Neuronal stem cell (in vitro differentiated cells): ENCODE data around the gene KCNK5.
A peak's percentile ranks its signal among the peaks of the same experiment; 100 is the strongest.

Experiments
- DNase-seq: peaks from one replicate; pipeline ENCODE4 v3.0.0-alpha.2; 2013; ENCODE audit warnings: low spot score
- H2AFZ ChIP-seq: one replicate; pipeline ENCODE4 v1.6.1; 2013; ENCODE audit warnings: mild to moderate bottlenecking, low read length, inconsistent platforms
- H2AK5ac ChIP-seq: 2 replicates; pipeline ENCODE4 v1.6.1; 2013; ENCODE audit warnings: low read depth, mild to moderate bottlenecking, inconsistent platforms, low read length, moderate library complexity, mixed read lengths
- H2BK120ac ChIP-seq: 2 replicates; pipeline ENCODE4 v1.6.1; 2013; ENCODE audit warnings: low read depth, mild to moderate bottlenecking, inconsistent platforms, low read length, moderate library complexity, mixed read lengths
- H2BK12ac ChIP-seq: one replicate; pipeline ENCODE4 v1.6.1; 2013; ENCODE audit warnings: low read length, inconsistent platforms
- H2BK15ac ChIP-seq: 2 replicates; pipeline ENCODE4 v1.6.1; 2013; ENCODE audit warnings: mild to moderate bottlenecking, low read length, inconsistent platforms, mixed read lengths
- H2BK5ac ChIP-seq: one replicate; pipeline ENCODE4 v1.6.1; 2013; ENCODE audit warnings: inconsistent platforms, mild to moderate bottlenecking, low read length, moderate library complexity
- H3K14ac ChIP-seq: one replicate; pipeline ENCODE4 v1.6.1; 2013; ENCODE audit warnings: low read length, inconsistent platforms
- H3K18ac ChIP-seq: 2 replicates; pipeline ENCODE4 v1.6.1; 2013; ENCODE audit warnings: low read length, inconsistent platforms
- H3K23ac ChIP-seq: 2 replicates; pipeline ENCODE4 v1.6.1; 2013; ENCODE audit warnings: low read depth, mild to moderate bottlenecking, mixed read lengths, low read length, inconsistent platforms; ENCODE audit not compliant: poor library complexity
- H3K27ac ChIP-seq: replicated peaks from 3 replicates; pipeline ENCODE4 v1.5.1; 2013; ENCODE audit warnings: low read length, inconsistent platforms
- H3K27me3 ChIP-seq, 3 experiments: 2 replicates each; pipeline ENCODE4 v1.6.1; 2013; ENCODE audit warnings: low read length in 3 of 3, mild to moderate bottlenecking in 2 of 3, inconsistent platforms in 1 of 3, low read depth in 1 of 3, mixed read lengths in 1 of 3, moderate library complexity in 1 of 3; ENCODE audit not compliant: control insufficient read depth in 3 of 3, insufficient read depth in 3 of 3
- H3K36me3 ChIP-seq, 2 donors: replicated peaks in 1 of 2; 2 replicates each; pipeline ENCODE4 v1.6.1; 2013; ENCODE audit warnings: low read length in 2 of 2; ENCODE audit not compliant: control insufficient read depth in 2 of 2, insufficient read depth in 2 of 2
- H3K4ac ChIP-seq: 2 replicates; pipeline ENCODE4 v1.6.1; 2013; ENCODE audit warnings: inconsistent platforms, mild to moderate bottlenecking, low read length, moderate library complexity
- H3K4me1 ChIP-seq, 2 donors: 1 replicate in 1 of 2; 2 replicates in 1 of 2; pipeline ENCODE4 v1.6.1; 2013; ENCODE audit warnings: low read length in 2 of 2, low read depth in 1 of 2; ENCODE audit not compliant: control insufficient read depth in 2 of 2, insufficient read depth in 1 of 2
- H3K4me2 ChIP-seq: one replicate; pipeline ENCODE4 v1.6.1; 2013; ENCODE audit warnings: mild to moderate bottlenecking, low read length, inconsistent platforms; ENCODE audit not compliant: insufficient read depth, poor library complexity, severe bottlenecking
- H3K4me3 ChIP-seq, 2 donors: 2 replicates each; pipeline ENCODE4 v1.5.1; 2013; ENCODE audit warnings: low read length in 2 of 2, mild to moderate bottlenecking in 2 of 2, inconsistent platforms in 1 of 2, moderate library complexity in 1 of 2
- H3K79me1 ChIP-seq: one replicate; pipeline ENCODE4 v1.6.1; 2013; ENCODE audit warnings: low read depth, mild to moderate bottlenecking, inconsistent platforms, low read length, moderate library complexity
- H3K9ac ChIP-seq: one replicate; pipeline ENCODE4 v1.6.1; 2013; ENCODE audit warnings: mild to moderate bottlenecking, low read depth, low read length, inconsistent platforms; ENCODE audit not compliant: poor library complexity
- H3K9me3 ChIP-seq, 2 donors: replicated peaks in 1 of 2; 2 replicates each; pipeline versions ENCODE3 to v1.6.1; 2013; ENCODE audit warnings: low read length in 2 of 2, mild to moderate bottlenecking in 2 of 2, inconsistent platforms in 1 of 2, low read depth in 1 of 2, mixed read lengths in 1 of 2, moderate library complexity in 1 of 2; ENCODE audit not compliant: control insufficient read depth in 2 of 2, insufficient read depth in 1 of 2
- H4K8ac ChIP-seq: one replicate; pipeline ENCODE4 v1.6.1; 2013; ENCODE audit warnings: low read depth, mild to moderate bottlenecking, inconsistent platforms, low read length, moderate library complexity
- H4K91ac ChIP-seq: one replicate; pipeline ENCODE4 v1.6.1; 2013; ENCODE audit warnings: low read length, low read depth, mild to moderate bottlenecking, inconsistent platforms; ENCODE audit not compliant: poor library complexity
- WGBS, 2 donors: extraction: QIAGEN DNeasy Blood & Tissue Kit; methylation state at CpG; one replicate each; pipeline ENCODE4 v1.1.7; 2013; ENCODE audit warnings: missing lambda C conversion rate in 2 of 2, mixed read lengths in 1 of 2; ENCODE audit not compliant: insufficient read length in 2 of 2, insufficient replicate concordance in 1 of 2; ENCODE audit errors: extremely low coverage in 2 of 2; 5-methylcytosine and 5-hydroxymethylcytosine counted together

KCNK5 gene

DNA sequence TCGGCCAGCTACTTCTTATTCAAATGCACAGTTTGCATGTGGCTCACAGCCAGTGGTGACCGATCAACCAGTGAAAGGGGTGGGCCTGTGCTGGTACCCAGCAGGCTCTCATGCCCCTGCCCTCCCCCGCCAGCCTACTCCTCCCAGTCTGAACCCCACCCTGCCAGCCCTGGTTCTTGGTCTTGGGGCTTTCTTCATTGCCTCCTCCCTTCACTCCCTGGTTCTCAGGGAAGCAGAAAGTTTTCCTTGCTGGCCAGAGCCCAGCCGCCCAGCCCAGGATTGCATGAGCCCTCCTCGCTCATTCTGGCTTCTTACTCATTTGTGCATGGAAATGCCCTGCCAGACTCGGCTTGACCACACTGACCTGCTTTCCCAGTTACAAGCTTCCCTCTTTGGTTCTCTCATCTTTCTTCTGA lies 44.1 kb upstream of the KCNK5 start:
- Histone ChIP-seq H2AK5ac (peak overlapping the region; percentile 17), H4K8ac (no peak overlapping the region), H3K4ac (no peak overlapping the region), H3K4me3 (no peak overlapping the region), H2BK5ac (no peak overlapping the region), H3K18ac (no peak overlapping the region), H2BK12ac (no peak overlapping the region), H3K27me3 (peaks cover 0 to 7% (median 0%) of the 10 kb centered on the region in 3 experiments), H3K36me3 (no peaks in the 10 kb centered on the region), H3K4me2 (no peak overlapping the region), H2BK15ac (no peak overlapping the region), H3K79me1 (no peaks in the 10 kb centered on the region), H3K14ac (peak overlapping the region; percentile 23), H3K9ac (no peak overlapping the region), H3K27ac (no peak overlapping the region), H4K91ac (no peak overlapping the region), H3K23ac (no peak overlapping the region), H3K4me1 (peaks cover 0 to 2% of the 10 kb centered on the region in 2 donors), H2AFZ (no peak overlapping the region), H2BK120ac (peak overlapping the region; percentile 56), H3K9me3 (no peaks in the 10 kb centered on the region)
- WGBS, 2 donors, result no CpG with 5 or more reads among the region's 6 CpGs
- no peak for DNase-seq

GRCh38 chr6:39269961-39270360 lies 40.7 kb upstream of the KCNK5 start:
- Histone ChIP-seq H2BK15ac (no peak overlapping the region), H3K18ac (no peak overlapping the region), H3K4me1 (peaks cover 0 to 2% of the 10 kb centered on the region in 2 donors), H3K4me3 (no peak overlapping the region), H3K9ac (no peak overlapping the region), H3K23ac (no peak overlapping the region), H3K9me3 (no peaks in the 10 kb centered on the region), H3K79me1 (no peaks in the 10 kb centered on the region), H4K91ac (no peak overlapping the region), H3K14ac (no peak overlapping the region), H2BK120ac (no peak overlapping the region), H2AK5ac (no peak overlapping the region), H3K27ac (no peak overlapping the region), H3K4me2 (no peak overlapping the region), H2BK12ac (no peak overlapping the region), H2AFZ (no peak overlapping the region), H3K36me3 (no peaks in the 10 kb centered on the region), H2BK5ac (no peak overlapping the region), H3K4ac (no peak overlapping the region), H4K8ac (no peak overlapping the region), H3K27me3 (peaks cover 0 to 3% (median 0%) of the 10 kb centered on the region in 3 experiments)
- DNase-seq, result no peak
- WGBS, 2 donors, result no CpG with 5 or more reads among the region's 1 CpG

GRCh38 chr6:39268721-39269120 lies 39.4 kb upstream of the KCNK5 start:
- Histone ChIP-seq H4K8ac (no peak overlapping the region), H3K23ac (no peak overlapping the region), H2BK15ac (no peak overlapping the region), H2BK12ac (no peak overlapping the region), H2BK120ac (no peak overlapping the region), H3K4ac (no peak overlapping the region), H3K27me3 (peaks cover 0 to 3% (median 0%) of the 10 kb centered on the region in 3 experiments), H2BK5ac (no peak overlapping the region), H3K36me3 (no peaks in the 10 kb centered on the region), H4K91ac (no peak overlapping the region), H3K18ac (no peak overlapping the region), H2AFZ (no peak overlapping the region), H2AK5ac (no peak overlapping the region), H3K14ac (no peak overlapping the region), H3K4me2 (no peak overlapping the region), H3K4me1 (peaks cover 0 to 2% of the 10 kb centered on the region in 2 donors), H3K9ac (no peak overlapping the region), H3K4me3 (no peak overlapping the region), H3K9me3 (no peaks in the 10 kb centered on the region), H3K79me1 (no peaks in the 10 kb centered on the region), H3K27ac (no peak overlapping the region)
- DNase-seq, result no peak
- WGBS, 2 donors, result no CpG with 5 or more reads among the region's 3 CpGs

DNA sequence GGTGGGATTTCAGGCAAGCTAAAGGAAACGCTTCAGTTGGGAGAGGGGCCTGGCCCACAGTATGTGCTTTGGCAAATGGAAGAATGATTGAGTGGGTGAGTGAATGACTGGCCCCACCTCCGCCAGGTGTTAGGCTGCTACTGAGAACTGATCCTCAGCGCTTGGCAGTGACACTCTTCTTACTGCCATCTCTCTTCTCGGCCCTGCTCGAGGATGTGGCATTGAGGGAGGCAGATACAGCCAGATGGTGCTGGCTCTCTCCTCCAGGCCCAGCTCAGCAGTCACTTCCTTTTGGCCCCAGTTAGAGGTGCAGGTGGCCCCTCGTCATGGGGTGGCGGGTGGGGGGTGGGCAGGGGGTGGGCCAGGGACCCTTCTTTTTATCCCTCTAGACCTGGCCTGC lies 38.9 kb upstream of the KCNK5 start:
- Histone ChIP-seq H3K4me1 (peaks cover 0 to 2% of the 10 kb centered on the region in 2 donors), H2BK120ac (no peak overlapping the region), H2BK12ac (no peak overlapping the region), H3K4ac (no peak overlapping the region), H3K79me1 (no peaks in the 10 kb centered on the region), H3K9ac (no peak overlapping the region), H3K36me3 (no peaks in the 10 kb centered on the region), H3K4me2 (no peak overlapping the region), H3K14ac (no peak overlapping the region), H3K4me3 (no peak overlapping the region), H3K27me3 (peaks cover 0 to 3% (median 0%) of the 10 kb centered on the region in 3 experiments), H3K18ac (no peak overlapping the region), H2AK5ac (no peak overlapping the region), H3K23ac (no peak overlapping the region), H3K27ac (no peak overlapping the region), H3K9me3 (no peaks in the 10 kb centered on the region), H4K91ac (no peak overlapping the region), H4K8ac (no peak overlapping the region), H2AFZ (no peak overlapping the region), H2BK15ac (no peak overlapping the region), H2BK5ac (no peak overlapping the region)
- no peak for DNase-seq
- WGBS, 2 donors, result no CpG with 5 or more reads among the region's 7 CpGs
